SU-DHL-6 (cell line): Measurements from ENCODE around the gene TPGS1.

Source experiments
- H2AFZ ChIP-seq: fragments of 200-600 bp; sonication (generic); 2 replicates; pipeline ENCODE4 v1.6.1; 2014; ENCODE audit warnings: low read depth, mild to moderate bottlenecking, moderate library complexity, mixed read lengths, antibody characterized with exemption, low read length; ENCODE audit not compliant: severe bottlenecking
- H3F3A ChIP-seq: fragments of 200-600 bp; shearing (Covaris generic); 2 replicates; pipeline ENCODE4 v1.6.0; 2016; ENCODE audit warnings: antibody characterized with exemption, mild to moderate bottlenecking; ENCODE audit not compliant: insufficient read depth
- H3K27ac ChIP-seq: fragments of 200-600 bp; sonication (generic); 2 replicates; pipeline ENCODE4 v1.5.1; 2016; ENCODE audit warnings: low read depth, mild to moderate bottlenecking, low read length, moderate library complexity, mixed read lengths
- H3K27me3 ChIP-seq: fragments of 200-600 bp; sonication (generic), shearing (Covaris generic); 2 replicates; pipeline ENCODE4 v1.6.0; 2014; ENCODE audit warnings: mild to moderate bottlenecking, low read length
- H3K36me3 ChIP-seq: fragments of 200-600 bp; sonication (generic); 2 replicates; pipeline ENCODE4 v1.6.1; 2014; ENCODE audit warnings: mild to moderate bottlenecking, low read length, mixed read lengths
- H3K4me2 ChIP-seq: fragments of 300-600, 200-600 bp; shearing (Covaris generic), sonication (generic); 2 replicates; pipeline ENCODE4 v1.6.0; 2014; ENCODE audit warnings: low read length, low read depth, mild to moderate bottlenecking; ENCODE audit not compliant: poor library complexity, severe bottlenecking
- H3K4me3 ChIP-seq: fragments of 200-600 bp; sonication (generic); 2 replicates; pipeline ENCODE4 v1.5.1; 2014; ENCODE audit warnings: antibody characterized with exemption, low read length, mild to moderate bottlenecking, mixed read lengths; ENCODE audit not compliant: insufficient read depth, poor library complexity, severe bottlenecking
- H3K79me2 ChIP-seq: fragments of 200-600 bp; sonication (generic); 2 replicates; pipeline ENCODE4 v1.6.1; 2014; ENCODE audit warnings: mild to moderate bottlenecking, low read length, moderate library complexity; ENCODE audit not compliant: insufficient read depth
- H3K9ac ChIP-seq: fragments of 200-600 bp; sonication (generic); 2 replicates; pipeline ENCODE4 v1.7.0; 2014; ENCODE audit warnings: mild to moderate bottlenecking, low read length
- H3K9me2 ChIP-seq: fragments of 200-600 bp; sonication (generic); replicated peaks from 2 replicates; pipeline ENCODE4 v1.6.1; 2014; ENCODE audit warnings: low read length; ENCODE audit not compliant: insufficient read depth
- H3K9me3 ChIP-seq: fragments of 200-600 bp; sonication (generic); 2 replicates; pipeline ENCODE4 v1.6.1; 2014; ENCODE audit warnings: low read length, mixed read lengths; ENCODE audit not compliant: insufficient read depth
- H4K20me1 ChIP-seq: fragments of 200-600 bp; sonication (generic); 2 replicates; pipeline ENCODE4 v1.6.1; 2014; ENCODE audit warnings: low read depth, mild to moderate bottlenecking, antibody characterized with exemption, low read length, moderate library complexity, mixed read lengths
- CTCF ChIP-seq: fragments of 200-600 bp; sonication (generic); IDR thresholded peaks from one replicate; pipeline ENCODE4 v1.5.1; 2017; ENCODE audit warnings: antibody characterized with exemption, mild to moderate bottlenecking, low read length, moderate library complexity; ENCODE audit not compliant: insufficient read depth, poor library complexity, severe bottlenecking
- EZH2phosphoT487 ChIP-seq: fragments of 200-600 bp; sonication (generic), shearing (Covaris generic); conservative IDR thresholded peaks from 2 replicates; pipeline ENCODE4 v1.6.1; 2018; ENCODE audit warnings: mild to moderate bottlenecking, antibody characterized with exemption, low read length, moderate library complexity, mixed read lengths

TPGS1 gene

GRCh38 chr19:548886-549830, 41.9 kb downstream of the TPGS1 start:
- Histone ChIP-seq H2AFZ (no peak overlapping the region), H3K4me3 (no peak overlapping the region), H3K27ac (no peak overlapping the region), H3K79me2 (no peaks in the 10 kb centered on the region), H3K9me2 (no peaks in the 10 kb centered on the region), H4K20me1 (no peaks in the 10 kb centered on the region), H3K27me3 (no peaks in the 10 kb centered on the region), H3K9me3 (no peaks in the 10 kb centered on the region), H3K4me2 (no peak overlapping the region), H3F3A (no peaks in the 10 kb centered on the region), H3K9ac (no peak overlapping the region), H3K36me3 (no peaks in the 10 kb centered on the region)
- TF ChIP-seq EZH2phosphoT487: no peak
- TF ChIP-seq CTCF: no peak

GRCh38 chr19:554817-555216, 47.5 kb downstream of the TPGS1 start:
- Histone ChIP-seq H3F3A (no peaks in the 10 kb centered on the region), H3K9me2 (no peaks in the 10 kb centered on the region), H3K27me3 (no peaks in the 10 kb centered on the region), H2AFZ (no peak overlapping the region), H3K79me2 (no peaks in the 10 kb centered on the region), H3K27ac (no peak overlapping the region), H4K20me1 (no peaks in the 10 kb centered on the region), H3K4me3 (no peak overlapping the region), H3K9ac (no peak overlapping the region), H3K4me2 (no peak overlapping the region), H3K9me3 (no peaks in the 10 kb centered on the region), H3K36me3 (no peaks in the 10 kb centered on the region)
- TF ChIP-seq CTCF (no peak), EZH2phosphoT487 (no peak)

GRCh38 chr19:555474-555808, 48.1 kb downstream of the TPGS1 start:
- no peaks in the 10 kb centered on the region for H3K9me2 ChIP-seq
- no peaks in the 10 kb centered on the region for H3K9me3 ChIP-seq
- H3K4me3 ChIP-seq: no peak overlapping the region
- no peaks in the 10 kb centered on the region for H3K36me3 ChIP-seq
- no peaks in the 10 kb centered on the region for H3K27me3 ChIP-seq
- no peak overlapping the region for H3K27ac ChIP-seq
- TF ChIP-seq EZH2phosphoT487 (no peak), CTCF (no peak)
- H2AFZ ChIP-seq: no peak overlapping the region
- H3K9ac ChIP-seq: no peak overlapping the region
- no peaks in the 10 kb centered on the region for H3F3A ChIP-seq
- H4K20me1 ChIP-seq: no peaks in the 10 kb centered on the region
- H3K79me2 ChIP-seq: no peaks in the 10 kb centered on the region
- H3K4me2 ChIP-seq: no peak overlapping the region
